IPS-18c (cell line): Measurements from ENCODE around the gene HRG.
"Not testable (repeated sequence)": the region's sequence is repeated elsewhere in the genome, so short reads cannot be mapped to it uniquely, and the experiment has no call there.

Experiments used
- H3K4me3 ChIP-seq: 2 replicates; pipeline ENCODE4 v1.7.0; 2013; ENCODE audit warnings: low read depth, mild to moderate bottlenecking, low read length, moderate library complexity; ENCODE audit not compliant: insufficient read depth
- H3K9me3 ChIP-seq: one replicate; pipeline ENCODE4 v1.6.1; 2013; ENCODE audit warnings: mild to moderate bottlenecking, low read length, moderate library complexity; ENCODE audit not compliant: control insufficient read depth, insufficient read depth

HRG gene

DNA sequence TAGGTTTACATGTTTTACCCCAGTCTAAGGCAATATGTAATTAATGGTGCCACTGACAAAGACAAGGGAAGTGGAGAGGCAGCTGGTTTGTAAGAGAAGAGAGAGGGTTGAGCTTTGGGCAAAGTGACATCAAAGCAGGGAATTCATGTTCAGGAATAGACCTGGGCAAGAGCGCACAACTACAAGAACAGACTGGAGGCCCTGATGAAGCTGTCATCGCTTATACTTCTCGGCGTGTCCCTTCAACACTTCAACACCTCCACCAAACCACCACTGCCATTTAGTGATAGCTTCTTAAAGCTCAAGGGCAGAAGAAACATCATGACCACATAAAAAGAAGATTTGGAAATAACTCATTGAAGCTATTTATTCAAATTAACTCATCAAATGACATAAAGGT, 31.7 kb downstream of the HRG start:
- H3K4me3 ChIP-seq, result no peak overlapping the region
- no peaks in the 10 kb centered on the region for H3K9me3 ChIP-seq

DNA sequence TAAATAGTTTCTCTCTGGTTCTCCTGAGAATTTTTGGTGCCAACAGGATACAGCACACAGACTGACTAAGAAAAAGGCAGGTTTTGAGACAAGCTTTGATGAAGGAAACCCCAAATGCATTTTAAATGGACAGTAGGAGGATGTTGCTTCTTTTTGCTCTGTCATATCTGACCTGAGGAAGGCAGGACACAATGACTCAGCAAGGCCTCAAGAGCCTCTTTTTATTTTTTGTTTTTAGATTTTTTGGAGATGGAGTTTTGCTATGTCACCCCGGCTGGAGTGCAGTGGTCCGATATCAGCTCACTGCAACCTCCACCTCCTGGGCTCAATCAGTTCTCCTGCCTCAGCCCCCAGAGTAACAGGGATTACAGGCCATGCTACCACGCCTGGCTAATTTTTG, 34.5 kb downstream of the HRG start:
- Histone ChIP-seq H3K4me3 (no peak overlapping the region), H3K9me3 (no peaks in the 10 kb centered on the region)

DNA sequence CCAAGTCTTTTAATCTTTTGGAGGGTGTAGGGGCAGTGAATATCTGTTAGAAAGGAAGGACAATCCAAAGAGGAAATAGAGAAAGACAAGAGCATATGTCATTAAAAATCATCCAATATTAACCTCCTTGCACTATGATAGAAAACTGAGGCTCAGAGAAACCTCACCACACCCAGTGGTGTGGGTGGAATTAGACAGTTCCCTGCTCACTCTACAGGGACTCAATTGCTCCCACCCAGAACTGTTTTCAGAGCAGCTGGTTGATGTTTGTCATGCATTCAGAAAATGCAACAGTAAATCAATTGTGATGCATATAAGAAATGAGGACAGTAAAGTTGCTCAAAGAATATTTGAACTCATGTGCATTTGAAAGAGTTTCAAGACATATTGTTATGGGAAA, 36.6 kb downstream of the HRG start:
- H3K4me3 ChIP-seq, H3K9me3 ChIP-seq: not testable (repeated sequence)

DNA sequence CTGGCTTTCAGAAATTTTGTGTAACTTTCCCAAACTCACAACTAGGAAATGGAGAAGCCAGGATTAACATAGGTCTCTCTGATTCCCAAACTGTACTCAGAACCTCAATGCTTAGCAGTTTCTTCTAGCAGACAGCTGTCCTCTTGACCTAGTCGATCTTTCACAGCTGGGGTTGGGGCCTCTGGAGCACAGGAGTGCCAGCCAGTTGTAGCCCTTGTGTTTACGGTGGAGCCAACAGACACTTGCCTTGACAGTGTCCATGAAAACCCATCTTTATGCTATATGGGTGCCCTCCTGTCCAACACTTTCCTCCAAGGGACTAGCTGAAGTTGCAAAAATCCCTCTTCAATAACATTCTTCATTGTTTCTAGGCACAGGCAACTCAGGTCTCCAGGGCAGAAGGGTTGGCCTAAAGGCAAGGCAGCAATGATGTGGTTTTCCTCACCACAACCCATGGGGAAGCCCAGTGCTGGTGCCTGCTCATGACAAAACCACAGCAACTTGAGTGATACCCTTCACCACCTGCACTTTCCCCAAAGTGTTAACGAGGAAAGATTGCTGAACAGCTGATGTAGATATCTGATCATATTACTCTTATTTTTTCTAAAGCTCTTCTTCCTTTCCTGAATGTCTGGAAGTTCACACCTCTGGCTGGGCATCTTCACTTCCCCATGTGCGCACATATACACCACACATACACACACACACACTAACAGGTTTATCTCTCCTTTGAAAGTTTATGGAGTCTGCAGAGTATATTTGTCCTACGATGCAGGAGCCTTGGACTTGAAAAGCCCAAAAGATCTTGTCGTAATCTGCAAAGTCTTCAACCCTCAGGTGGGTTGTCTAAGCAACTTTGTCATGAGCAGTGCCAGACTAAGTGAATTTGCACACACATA, 40.3 kb downstream of the HRG start:
- no peak overlapping the region for H3K4me3 ChIP-seq
- H3K9me3 ChIP-seq, result no peaks in the 10 kb centered on the region

DNA sequence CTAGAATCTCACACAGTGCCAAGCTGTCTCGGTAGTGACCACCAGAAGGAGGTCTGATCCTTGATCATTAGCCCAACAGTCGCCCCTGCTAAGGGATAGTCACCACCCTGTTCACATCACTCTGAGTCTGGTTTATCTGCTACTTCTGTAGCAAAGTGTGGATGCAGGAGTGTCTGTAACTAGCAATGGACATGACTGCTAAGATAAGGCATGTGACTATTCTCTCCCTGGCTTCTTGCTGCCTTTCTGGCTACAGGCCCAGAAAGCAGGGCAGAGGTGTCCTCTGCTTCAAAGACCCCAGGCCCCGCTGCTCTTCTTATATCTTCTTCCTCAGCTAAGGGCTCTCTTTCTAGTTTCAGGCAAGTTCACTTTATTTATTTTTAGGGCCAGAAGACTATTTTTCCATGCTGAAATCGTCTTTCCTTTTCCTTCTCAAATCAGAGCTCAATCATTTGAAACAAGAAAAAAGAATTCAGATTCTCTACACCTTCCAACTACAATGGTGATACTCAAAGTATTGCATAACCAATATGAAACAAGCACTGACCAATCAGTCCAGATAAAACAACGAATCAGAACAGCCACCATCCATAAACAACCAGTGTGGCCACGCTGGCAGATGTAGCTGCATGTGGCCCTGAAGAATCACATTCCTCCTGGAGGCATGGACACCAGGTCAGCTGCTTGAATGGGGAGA, 43.3 kb downstream of the HRG start:
- Histone ChIP-seq H3K9me3 (no peaks in the 10 kb centered on the region), H3K4me3 (no peak overlapping the region)

DNA sequence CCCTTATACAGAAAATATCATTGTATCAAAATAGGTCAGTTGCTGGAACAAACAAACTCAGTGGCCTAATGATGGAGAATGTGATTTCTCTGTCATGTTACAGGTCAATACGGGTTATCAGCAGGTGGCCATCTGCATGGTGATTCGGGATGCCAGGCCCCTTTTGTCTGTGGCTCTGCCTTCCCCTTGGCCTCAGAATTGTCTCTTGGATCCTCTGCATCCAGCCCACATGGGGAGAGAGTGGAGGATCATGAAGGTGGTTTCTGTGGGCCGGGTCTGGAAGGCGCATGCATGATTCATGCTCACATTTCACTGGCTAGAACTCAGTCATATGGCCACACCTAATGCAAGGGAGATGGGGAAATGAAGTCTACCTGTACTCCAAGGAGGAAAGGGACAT, 44.9 kb downstream of the HRG start:
- not testable (repeated sequence) for H3K9me3 ChIP-seq, H3K4me3 ChIP-seq

DNA sequence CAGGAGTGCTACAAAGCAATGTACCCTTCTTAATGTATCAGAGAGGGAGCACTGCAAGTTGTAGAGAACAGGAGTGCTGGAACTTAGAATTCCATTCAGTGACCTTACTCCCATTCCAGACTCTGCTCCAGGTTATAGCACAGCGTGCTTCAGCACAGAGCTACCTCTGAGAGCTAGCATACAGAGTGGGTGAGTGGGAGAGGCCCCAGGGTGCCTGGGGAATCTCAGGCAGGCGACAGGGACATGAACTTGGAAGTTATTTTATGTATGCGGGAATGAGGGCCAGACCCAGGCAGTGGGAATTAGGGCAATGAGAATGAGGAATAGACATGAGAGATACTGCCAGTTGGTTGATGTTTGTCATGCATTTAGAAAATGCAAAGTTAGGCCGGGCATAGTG, 47.7 kb downstream of the HRG start:
- Histone ChIP-seq H3K4me3 (no peak overlapping the region), H3K9me3 (no peaks in the 10 kb centered on the region)

DNA sequence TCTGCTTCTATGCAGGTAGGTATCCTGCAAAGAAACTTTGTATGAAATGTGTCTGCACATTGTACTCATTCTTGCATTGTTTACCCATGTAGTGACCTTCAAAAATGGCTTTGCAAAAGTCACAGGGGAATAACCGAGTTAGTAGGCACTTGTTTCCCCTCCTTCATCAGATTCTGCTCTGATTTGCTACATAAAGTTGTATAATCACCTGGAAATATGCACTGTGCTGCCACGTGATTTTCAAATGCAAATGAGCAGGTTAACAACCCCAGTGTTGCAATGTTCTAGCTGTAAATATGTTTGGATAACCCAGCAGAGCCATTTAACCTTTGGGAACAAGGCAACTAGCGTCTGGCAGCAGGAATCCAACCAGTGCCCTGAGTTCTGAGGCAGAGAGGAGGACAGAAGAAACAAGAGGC, 51.2 kb downstream of the HRG start, which contains the start of gene KNG1:
Gene KNG1, plus strand, starts transcription at position 321 of the 419 bp plus-strand sequence. CDS start 184 bp downstream, outside the sequence.
- H3K4me3 ChIP-seq, result no peak within 1 kb of the TSS
- H3K9me3 ChIP-seq, result no peaks in the 10 kb centered on the region

DNA sequence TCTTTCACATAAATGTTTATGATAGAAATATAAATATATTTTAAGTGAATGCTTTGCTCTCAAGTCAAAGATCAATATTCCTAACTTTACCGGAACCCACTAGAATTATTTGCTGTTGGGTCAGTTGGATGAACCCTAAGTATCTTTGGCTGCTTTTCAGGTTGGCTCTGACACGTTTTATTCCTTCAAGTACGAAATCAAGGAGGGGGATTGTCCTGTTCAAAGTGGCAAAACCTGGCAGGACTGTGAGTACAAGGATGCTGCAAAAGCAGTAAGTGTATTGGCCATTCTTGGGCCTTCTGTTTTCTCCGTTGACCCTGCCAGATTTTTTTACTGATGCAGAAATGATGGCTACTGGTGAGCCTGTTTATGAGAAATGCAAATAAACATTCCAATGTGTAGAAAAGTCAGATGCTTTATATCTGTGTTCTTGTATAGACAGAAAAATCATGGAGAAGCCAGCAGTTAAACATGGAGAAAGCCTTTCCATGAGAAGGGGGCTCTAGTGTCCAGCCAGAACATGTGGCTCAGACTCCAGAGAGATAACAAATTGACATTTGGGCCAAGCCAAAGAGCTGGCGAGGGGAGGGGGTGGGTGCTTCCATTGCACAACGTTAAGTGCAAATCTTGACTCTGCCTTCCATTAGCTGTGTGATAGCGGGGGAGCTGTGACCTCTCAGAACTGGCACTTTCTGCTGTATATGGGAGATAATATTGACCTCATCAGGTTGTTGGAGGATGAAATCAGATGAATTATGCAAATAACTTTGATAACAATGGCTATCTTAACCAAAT, 54.3 kb downstream of the HRG start:
- no peak overlapping the region for H3K4me3 ChIP-seq
- no peaks in the 10 kb centered on the region for H3K9me3 ChIP-seq

DNA sequence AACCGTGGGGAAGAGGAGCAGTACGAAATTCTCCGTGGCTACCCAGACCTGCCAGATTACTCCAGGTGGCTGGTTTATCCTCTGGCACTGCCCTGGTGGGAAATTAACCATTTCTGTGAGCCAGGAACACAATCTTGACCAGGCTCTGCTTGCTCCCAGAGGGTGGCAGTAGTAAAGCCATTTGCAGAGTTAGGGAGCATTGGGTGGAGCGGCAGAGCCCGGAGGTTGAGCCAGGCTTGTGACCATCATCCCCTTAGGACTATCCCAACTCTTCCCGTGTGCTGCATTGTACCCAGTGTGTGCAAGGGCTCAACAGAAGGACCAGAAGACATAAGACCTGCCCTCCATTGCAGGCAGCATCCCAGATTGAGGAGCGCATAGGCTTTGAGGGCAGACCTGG, 56.6 kb downstream of the HRG start:
- no peak overlapping the region for H3K4me3 ChIP-seq
- no peaks in the 10 kb centered on the region for H3K9me3 ChIP-seq

DNA sequence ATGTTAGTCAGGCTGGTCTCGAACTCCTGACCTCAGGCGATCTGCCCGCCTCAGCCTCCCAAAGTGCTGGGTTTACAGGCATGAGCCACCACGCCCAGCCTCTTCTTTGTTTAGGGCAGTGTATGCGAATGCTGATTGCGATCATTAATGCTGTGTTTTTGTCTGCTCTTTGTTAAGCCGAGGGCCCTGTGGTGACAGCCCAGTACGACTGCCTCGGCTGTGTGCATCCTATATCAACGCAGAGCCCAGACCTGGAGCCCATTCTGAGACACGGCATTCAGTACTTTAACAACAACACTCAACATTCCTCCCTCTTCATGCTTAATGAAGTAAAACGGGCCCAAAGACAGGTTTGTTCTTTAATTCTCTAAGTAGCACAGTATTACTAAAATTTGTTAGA, 59.1 kb downstream of the HRG start:
- H3K4me3 ChIP-seq, result no peak overlapping the region
- no peaks in the 10 kb centered on the region for H3K9me3 ChIP-seq
